Bladder microvascular endothelial cell (primary cell): ENCODE data around the gene TMEM179. TPM values are rescaled to one million over a fixed set of nuclear protein-coding genes. Genes with fewer than 3 reads are reported as not detected.

Source experiments
- total RNA-seq: library from RNA; depleted of rRNA; stranded (reverse); fragments of >200 nt; gene quantifications from 2 replicates; pipeline ENCODE4 v1.2.3, GENCODE V29; 2014

TMEM179 gene
- total RNA-seq, result 0.19 TPM in 1 of 2 replicates, not detected in the other

DNA sequence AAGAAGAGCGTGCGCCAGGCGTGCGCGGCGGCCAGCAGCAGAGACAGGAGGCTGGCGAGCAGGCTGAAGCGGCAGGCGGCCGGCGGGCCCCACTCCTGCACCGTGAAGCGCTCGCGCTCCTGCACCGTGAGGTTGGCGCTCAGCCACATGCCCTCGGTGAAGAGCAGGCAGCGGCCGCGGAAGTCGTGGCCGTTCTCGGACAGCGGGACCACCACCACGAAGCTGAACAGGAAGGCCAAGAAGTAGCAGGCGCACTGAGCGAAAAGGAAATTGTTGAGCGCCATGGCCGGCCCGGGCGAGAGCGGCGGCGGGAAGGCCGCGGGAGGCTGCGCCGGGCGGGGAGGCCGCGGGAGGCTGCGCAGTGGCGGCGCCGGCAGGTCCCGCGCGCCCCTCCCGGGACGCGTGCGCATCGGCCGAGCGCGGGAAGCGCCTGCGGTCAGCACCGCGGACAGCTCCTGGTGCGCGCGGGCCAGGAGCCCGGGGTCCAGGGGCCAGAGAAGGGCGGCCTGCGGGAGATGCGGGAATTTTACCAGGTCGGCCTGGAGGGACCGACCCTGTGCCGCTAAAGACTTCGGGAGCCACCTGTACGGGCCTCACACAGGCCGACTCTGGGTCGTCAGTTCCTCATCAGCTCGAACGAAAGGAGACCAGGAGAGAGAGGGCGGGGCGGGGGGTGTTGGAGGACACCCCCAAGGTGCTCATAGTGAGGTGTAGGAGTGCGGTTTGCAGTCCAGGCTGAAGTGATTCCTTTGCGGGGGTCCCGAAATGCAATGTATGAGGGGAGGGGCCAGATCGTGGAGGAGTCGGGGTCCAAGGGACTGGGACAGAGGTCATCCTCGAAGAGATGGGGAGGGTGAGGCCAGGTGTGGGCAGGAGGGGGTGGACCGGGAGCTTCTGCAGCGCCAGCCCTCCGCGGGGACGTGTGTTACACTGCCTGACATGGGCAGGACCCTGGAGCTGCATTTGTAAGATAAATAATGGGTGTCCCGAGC is at the start of gene TMEM179:
TMEM179 (minus strand) TSS at position 315 of the 992 bp plus-strand sequence; CDS start at position 284, 31 bp downstream.

DNA sequence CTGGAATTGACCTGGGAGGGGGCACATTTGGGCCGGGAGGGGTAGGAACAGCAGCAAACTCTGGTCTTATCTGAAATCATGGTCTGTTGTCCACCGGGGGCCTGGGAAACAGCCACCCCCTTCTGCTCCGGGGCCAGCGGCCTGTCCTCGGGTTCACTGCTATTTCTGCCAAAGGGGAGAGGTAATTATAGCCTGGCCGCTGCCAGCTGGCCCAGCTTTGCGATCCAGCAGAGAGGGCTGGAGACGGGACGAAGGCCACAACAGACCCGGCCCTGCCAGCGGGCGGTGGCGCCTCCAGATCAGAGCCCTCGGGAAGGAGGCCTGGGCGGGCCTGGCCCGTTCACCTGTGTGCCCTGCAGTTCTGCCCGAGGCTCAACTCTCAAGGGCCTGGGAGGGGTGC is 25.1 kb downstream of the TMEM179 start, which contains the start of gene C14orf180:
C14orf180 (plus strand) TSS at position 258 of the 400 bp plus-strand sequence. CDS start 6,667 bp downstream, outside the sequence.

Other genes starting within 250 kb of the TMEM179 start
- gene C14orf180, start 25.0 kb downstream of the TMEM179 start, total RNA-seq, result not detected in 2 replicates
- 56.7 and 122 TPM in 2 replicates for gene INF2, start 84.8 kb upstream of the TMEM179 start, total RNA-seq
- 0.32 and 5.9 TPM in 2 replicates for gene ADSS1, start 119.5 kb upstream of the TMEM179 start, total RNA-seq
- gene SIVA1, start 148.4 kb upstream of the TMEM179 start, total RNA-seq, result 69.2 and 119 TPM in 2 replicates
- 144 and 221 TPM in 2 replicates for gene AKT1, start 191.0 kb upstream of the TMEM179 start, total RNA-seq
- 3.2 and 5.5 TPM in 2 replicates for gene ZBTB42, start 196.3 kb upstream of the TMEM179 start, total RNA-seq